CD14-positive monocyte (primary cell): ENCODE results near the gene FAM200A. TPM values are rescaled to one million over a fixed set of nuclear protein-coding genes. Genes with fewer than 3 reads are reported as not detected.

ENCODE experiments used
- DNase-seq, 3 donors: peaks; one replicate each; pipeline ENCODE4 v3.0.0-alpha.2; 2011 to 2022
- H2AFZ ChIP-seq: 2 replicates; pipeline ENCODE4 v1.6.0; 2012; ENCODE audit warnings: mild to moderate bottlenecking, low read depth, low read length, inconsistent platforms; ENCODE audit not compliant: insufficient read depth, poor library complexity, severe bottlenecking
- H3K27ac ChIP-seq, 2 donors: 1 replicate in 1 of 2; 2 replicates in 1 of 2; pipeline ENCODE4 v1.5.1; 2012 to 2013; ENCODE audit warnings: low read length in 2 of 2, control low read depth in 1 of 2, inconsistent platforms in 1 of 2, low read depth in 1 of 2, mild to moderate bottlenecking in 1 of 2
- H3K27me3 ChIP-seq, 2 donors: one replicate each; pipeline versions ENCODE4 v1.6.0 to v1.6.1; 2011 to 2013; ENCODE audit warnings: low read length in 2 of 2; ENCODE audit not compliant: control insufficient read depth in 2 of 2, insufficient read depth in 2 of 2
- H3K36me3 ChIP-seq, 2 donors: replicated peaks in 1 of 2; 1 replicate in 1 of 2; 2 replicates in 1 of 2; pipeline versions ENCODE4 v1.5.1 to v1.6.1; 2012 to 2013; ENCODE audit warnings: low read length in 2 of 2, control low read depth in 1 of 2, inconsistent platforms in 1 of 2, mild to moderate bottlenecking in 1 of 2; ENCODE audit not compliant: insufficient read depth in 2 of 2, control insufficient read depth in 1 of 2
- H3K4me1 ChIP-seq, 2 donors: 1 replicate in 1 of 2; 2 replicates in 1 of 2; pipeline versions ENCODE4 v1.5.1 to v1.6.1; 2012 to 2013; ENCODE audit warnings: low read length in 2 of 2, control low read depth in 1 of 2, inconsistent platforms in 1 of 2, mild to moderate bottlenecking in 1 of 2, moderate library complexity in 1 of 2; ENCODE audit not compliant: insufficient read depth in 2 of 2, control insufficient read depth in 1 of 2
- H3K4me2 ChIP-seq: replicated peaks from 2 replicates; pipeline ENCODE3; 2012; ENCODE audit warnings: low read length, moderate library complexity, mild to moderate bottlenecking; ENCODE audit not compliant: poor library complexity, severe bottlenecking; ENCODE audit errors: extremely low read depth
- H3K4me3 ChIP-seq, 3 experiments: fragments of 200-600 bp in 1 of 3; sonication (generic) in 1 of 3; replicated peaks in 1 of 3; 1 replicate in 2 of 3; 2 replicates in 1 of 3; pipeline ENCODE4 v1.5.1; 2011 to 2013; ENCODE audit warnings: low read length in 3 of 3, mild to moderate bottlenecking in 3 of 3, control low read depth in 2 of 3, low read depth in 2 of 3, inconsistent platforms in 1 of 3, moderate library complexity in 1 of 3
- H3K79me2 ChIP-seq: 2 replicates; pipeline ENCODE4 v1.6.0; 2012; ENCODE audit warnings: mild to moderate bottlenecking, control low read depth, inconsistent platforms, low read length, moderate library complexity; ENCODE audit not compliant: insufficient read depth
- H3K9ac ChIP-seq: 2 replicates; pipeline ENCODE4 v1.6.0; 2017; ENCODE audit warnings: low read length, mild to moderate bottlenecking; ENCODE audit not compliant: insufficient read depth, poor library complexity, severe bottlenecking
- H3K9me3 ChIP-seq, 2 donors: replicated peaks in 1 of 2; 1 replicate in 1 of 2; 2 replicates in 1 of 2; pipeline versions ENCODE4 v1.5.1 to v1.6.1; 2012 to 2013; ENCODE audit warnings: low read length in 2 of 2, control low read depth in 1 of 2; ENCODE audit not compliant: control insufficient read depth in 1 of 2, insufficient read depth in 1 of 2
- H4K20me1 ChIP-seq: 2 replicates; pipeline ENCODE4 v1.6.0; 2012; ENCODE audit warnings: mild to moderate bottlenecking, low read length, control low read depth, moderate library complexity; ENCODE audit not compliant: insufficient read depth
- H3K27ac Mint-ChIP-seq, 7 donors: one replicate each; pipeline ENCODE4 v1.8.0; 2020; ENCODE audit warnings: mild to moderate bottlenecking in 7 of 7, mixed read lengths in 7 of 7, moderate library complexity in 6 of 7, inconsistent platforms in 2 of 7
- H3K27me3 Mint-ChIP-seq, 3 donors: one replicate each; pipeline ENCODE4 v1.8.0; 2021 to 2022; ENCODE audit warnings: low read depth in 3 of 3, mild to moderate bottlenecking in 3 of 3, mixed read lengths in 3 of 3, moderate library complexity in 3 of 3, inconsistent platforms in 1 of 3
- H3K36me3 Mint-ChIP-seq, 2 donors: one replicate each; pipeline ENCODE4 v1.8.0; 2020; ENCODE audit warnings: mixed read lengths in 2 of 2, inconsistent platforms in 1 of 2, mild to moderate bottlenecking in 1 of 2
- H3K4me1 Mint-ChIP-seq: one replicate; pipeline ENCODE4 v1.8.0; 2020; ENCODE audit warnings: mild to moderate bottlenecking, mixed read lengths
- H3K4me3 Mint-ChIP-seq, 2 donors: one replicate each; pipeline ENCODE4 v1.8.0; 2020; ENCODE audit warnings: mild to moderate bottlenecking in 2 of 2, mixed read lengths in 2 of 2, moderate library complexity in 1 of 2
- H3K9me3 Mint-ChIP-seq, 7 donors: one replicate each; pipeline ENCODE4 v1.8.0; 2020 to 2022; ENCODE audit warnings: mixed read lengths in 7 of 7, mild to moderate bottlenecking in 6 of 7, moderate library complexity in 6 of 7, inconsistent platforms in 2 of 7
- WGBS: methylation state at CpG from one replicate; pipeline ENCODE4 v1.1.5; 2013; ENCODE audit warnings: missing lambda C conversion rate; ENCODE audit not compliant: insufficient coverage; 5-methylcytosine and 5-hydroxymethylcytosine counted together
- intact Hi-C, 2 donors: fragments of 100-400 bp; cut with micrococcal nuclease; formaldehyde crosslinking; loops; one replicate each; pipeline versions ENCODE4 v1.15.0 to v1.15.1; 2023
- polyA plus RNA-seq, 3 donors: library from polyadenylated mRNA; depleted of rRNA in 1 of 3; unstranded in 2 of 3; stranded (reverse) in 1 of 3; fragments of 300-500 nt in 2 of 3; fragments of >200 nt in 1 of 3; fragmentation: Illumina TruSeq in 2 of 3; gene quantifications; 1 replicate in 2 of 3; 2 replicates in 1 of 3; pipeline ENCODE4 v1.2.3, GENCODE V29; 2012 to 2021
- TF ChIP-seq, protein P1 (sequence below): fragments of 200-600 bp; IDR thresholded peaks from one replicate; pipeline ENCODE4 v1.8.0; 2022; ENCODE audit warnings: antibody characterized with exemption, mild to moderate bottlenecking

Gene FAM200A
- polyA plus RNA-seq, 3 donors, result 0.85 to 1.3 (median 1.2) TPM

DNA sequence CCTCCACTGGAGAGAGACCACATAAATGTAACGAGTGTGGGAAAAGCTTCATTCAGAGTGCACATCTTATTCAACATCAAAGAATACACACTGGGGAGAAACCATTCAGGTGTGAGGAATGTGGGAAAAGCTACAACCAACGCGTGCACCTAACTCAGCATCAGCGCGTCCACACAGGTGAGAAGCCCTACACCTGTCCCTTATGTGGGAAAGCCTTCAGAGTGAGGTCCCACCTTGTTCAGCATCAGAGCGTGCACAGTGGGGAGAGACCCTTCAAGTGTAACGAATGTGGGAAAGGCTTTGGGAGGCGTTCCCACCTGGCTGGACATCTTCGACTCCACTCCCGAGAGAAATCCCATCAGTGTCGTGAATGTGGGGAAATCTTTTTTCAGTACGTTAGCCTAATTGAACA lies 20.6 kb downstream of the FAM200A start:
- Mint-ChIP-seq H3K4me3 (no peak overlapping the region), H3K9me3 (peaks cover 50 to 81% (median 66%) of the 10 kb centered on the region in 7 donors), H3K27me3 (peaks cover 0 to 6% (median 1%) of the 10 kb centered on the region in 3 donors), H3K36me3 (peaks cover 54 to 65% of the 10 kb centered on the region in 2 donors), H3K27ac (no peak overlapping the region), H3K4me1 (no peaks in the 10 kb centered on the region)
- no peaks in the 10 kb centered on the region for H3K79me2 ChIP-seq
- WGBS, result 100% methylated on average over 7 of the region's 12 CpGs
- H3K4me1 ChIP-seq, result no peaks in the 10 kb centered on the region
- peak overlapping the region in 1 of 3 experiments; percentile 52 for H3K4me3 ChIP-seq
- H3K9me3 ChIP-seq, result peaks cover 56 to 68% of the 10 kb centered on the region in 2 donors
- no peak overlapping the region for H3K9ac ChIP-seq
- no peak overlapping the region for H3K4me2 ChIP-seq
- peaks cover 29 to 67% of the 10 kb centered on the region in 2 donors for H3K36me3 ChIP-seq
- intact Hi-C loops, result no loop called here
- no peak overlapping the region for H3K27ac ChIP-seq
- H4K20me1 ChIP-seq, result no peaks in the 10 kb centered on the region
- no peak overlapping the region for H2AFZ ChIP-seq
- H3K27me3 ChIP-seq, result no peaks in the 10 kb centered on the region
- TF ChIP-seq, protein P1, sequence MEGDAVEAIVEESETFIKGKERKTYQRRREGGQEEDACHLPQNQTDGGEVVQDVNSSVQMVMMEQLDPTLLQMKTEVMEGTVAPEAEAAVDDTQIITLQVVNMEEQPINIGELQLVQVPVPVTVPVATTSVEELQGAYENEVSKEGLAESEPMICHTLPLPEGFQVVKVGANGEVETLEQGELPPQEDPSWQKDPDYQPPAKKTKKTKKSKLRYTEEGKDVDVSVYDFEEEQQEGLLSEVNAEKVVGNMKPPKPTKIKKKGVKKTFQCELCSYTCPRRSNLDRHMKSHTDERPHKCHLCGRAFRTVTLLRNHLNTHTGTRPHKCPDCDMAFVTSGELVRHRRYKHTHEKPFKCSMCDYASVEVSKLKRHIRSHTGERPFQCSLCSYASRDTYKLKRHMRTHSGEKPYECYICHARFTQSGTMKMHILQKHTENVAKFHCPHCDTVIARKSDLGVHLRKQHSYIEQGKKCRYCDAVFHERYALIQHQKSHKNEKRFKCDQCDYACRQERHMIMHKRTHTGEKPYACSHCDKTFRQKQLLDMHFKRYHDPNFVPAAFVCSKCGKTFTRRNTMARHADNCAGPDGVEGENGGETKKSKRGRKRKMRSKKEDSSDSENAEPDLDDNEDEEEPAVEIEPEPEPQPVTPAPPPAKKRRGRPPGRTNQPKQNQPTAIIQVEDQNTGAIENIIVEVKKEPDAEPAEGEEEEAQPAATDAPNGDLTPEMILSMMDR, result no peak
- DNase-seq, result no peak

DNA sequence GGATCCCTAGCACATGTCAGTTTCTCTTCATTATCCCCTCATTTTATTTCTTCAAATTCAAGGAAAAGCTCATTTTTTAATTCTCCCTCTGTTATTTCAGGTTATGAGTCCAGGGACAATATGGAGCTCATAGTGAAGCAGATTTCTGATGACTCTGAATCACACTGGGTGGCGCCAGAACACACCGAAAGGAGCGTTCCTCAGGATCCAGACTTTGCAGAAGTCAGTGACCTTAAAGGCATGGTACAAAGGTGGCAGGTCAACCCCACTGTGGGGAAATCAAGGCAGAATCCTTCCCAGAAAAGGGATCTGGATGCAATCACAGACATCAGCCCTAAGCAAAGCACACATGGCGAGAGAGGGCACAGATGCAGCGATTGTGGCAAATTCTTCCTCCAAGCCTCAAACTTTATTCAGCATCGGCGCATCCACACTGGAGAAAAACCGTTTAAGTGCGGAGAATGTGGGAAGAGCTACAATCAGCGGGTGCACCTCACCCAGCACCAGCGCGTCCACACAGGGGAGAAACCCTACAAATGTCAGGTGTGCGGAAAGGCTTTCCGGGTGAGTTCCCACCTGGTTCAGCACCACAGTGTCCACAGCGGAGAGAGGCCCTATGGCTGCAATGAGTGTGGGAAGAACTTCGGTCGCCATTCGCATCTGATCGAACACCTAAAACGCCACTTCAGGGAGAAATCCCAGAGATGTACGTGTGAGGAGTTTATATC lies 26.0 kb downstream of the FAM200A start:
- 95% methylated on average over 21 of the region's 21 CpGs for WGBS
- H3K9me3 ChIP-seq, result peaks cover 23 to 28% of the 10 kb centered on the region in 2 donors
- peaks cover 49 to 80% of the 10 kb centered on the region in 2 donors for H3K36me3 ChIP-seq
- no peak for DNase-seq
- no peaks in the 10 kb centered on the region for H3K4me1 ChIP-seq
- intact Hi-C loops, result no loop called here
- H3K36me3 Mint-ChIP-seq, result peaks cover 61 to 90% of the 10 kb centered on the region in 2 donors
- peak overlapping the region in 1 of 7 donors; percentile 31 for H3K27ac Mint-ChIP-seq
- no peaks in the 10 kb centered on the region for H3K27me3 ChIP-seq
- TF ChIP-seq, protein P1, result peak; percentile 19
- no peak overlapping the region for H3K4me3 ChIP-seq
- H3K4me1 Mint-ChIP-seq, result no peaks in the 10 kb centered on the region
- H3K27ac ChIP-seq, result no peak overlapping the region
- no peak overlapping the region for H3K4me2 ChIP-seq
- H2AFZ ChIP-seq, result no peak overlapping the region
- H3K9ac ChIP-seq, result no peak overlapping the region
- H3K79me2 ChIP-seq, result no peaks in the 10 kb centered on the region
- peaks cover 0 to 2% (median 0%) of the 10 kb centered on the region in 3 donors for H3K27me3 Mint-ChIP-seq
- no peaks in the 10 kb centered on the region for H4K20me1 ChIP-seq
- H3K9me3 Mint-ChIP-seq, result peaks cover 21 to 32% (median 25%) of the 10 kb centered on the region in 7 donors
- no peak overlapping the region for H3K4me3 Mint-ChIP-seq
